ENCODE data around the gene MINDY2. TPM values are rescaled to one million over a fixed set of nuclear protein-coding genes. Genes with fewer than 3 reads are reported as not detected.

The MINDY2 gene
- total and polyA plus RNA-seq, 5 experiments from 2014 or later, result 8.5 to 11.5 (median 9.5) TPM

GRCh38 chr15:58741032-58741431 is 30.1 kb upstream of the MINDY2 start:
- Mint-ChIP-seq H3K4me3 (peak overlapping the region in 2 of 10 donors; percentile 1 to 10), H3K36me3 (peaks cover 0 to 4% (median 0%) of the 10 kb centered on the region in 3 donors), H3K27me3 (no peaks in the 10 kb centered on the region), H3K9me3 (no peaks in the 10 kb centered on the region), H3K27ac (peak overlapping the region in 1 of 10 donors; percentile 14), H3K4me1 (peaks cover 46 to 91% (median 82%) of the 10 kb centered on the region in 4 donors)
- POLR2A ChIA-PET, result no interaction called here
- DNase-seq (no peak), ATAC-seq (no peak)

GRCh38 chr15:58742022-58742813 is 28.9 kb upstream of the MINDY2 start:
- H3K27ac Mint-ChIP-seq, result peak overlapping the region in 2 of 10 donors; percentile 0 to 14
- H3K4me3 Mint-ChIP-seq, result peak overlapping the region in 4 of 10 donors; percentile 10 to 54 (median 18)
- no peak for ATAC-seq

GRCh38 chr15:58742819-58743502 is 28.1 kb upstream of the MINDY2 start:
- DNase-seq, result no peak
- Mint-ChIP-seq H3K4me1 (peaks cover 43 to 88% (median 76%) of the 10 kb centered on the region in 4 donors), H3K9me3 (no peaks in the 10 kb centered on the region), H3K27me3 (no peaks in the 10 kb centered on the region), H3K4me3 (peak overlapping the region in 6 of 10 donors; percentile 8 to 54 (median 21)), H3K36me3 (peaks cover 0 to 4% (median 0%) of the 10 kb centered on the region in 3 donors), H3K27ac (peak overlapping the region in 2 of 10 donors; percentile 23 to 47)
- ATAC-seq, result no peak
- POLR2A ChIA-PET, result interaction anchor here (0.7 kb wide), 1 partner anchor 226 kb away, joined by 3 read pairs; no protein-coding TSS in a partner anchor

More at GRCh38 chr15:58742022-58742813, 28.9 kb upstream of the MINDY2 start:
- no peaks in the 10 kb centered on the region for H3K9me3 Mint-ChIP-seq
- no peak for DNase-seq
- H3K27me3 Mint-ChIP-seq, result no peaks in the 10 kb centered on the region
- peaks cover 43 to 90% (median 77%) of the 10 kb centered on the region in 4 donors for H3K4me1 Mint-ChIP-seq
- H3K36me3 Mint-ChIP-seq, result peaks cover 0 to 4% (median 0%) of the 10 kb centered on the region in 3 donors
- POLR2A ChIA-PET, result interaction anchor here (0.8 kb wide), 1 partner anchor 28 kb away, joined by 5 read pairs; no protein-coding TSS in a partner anchor

DNA sequence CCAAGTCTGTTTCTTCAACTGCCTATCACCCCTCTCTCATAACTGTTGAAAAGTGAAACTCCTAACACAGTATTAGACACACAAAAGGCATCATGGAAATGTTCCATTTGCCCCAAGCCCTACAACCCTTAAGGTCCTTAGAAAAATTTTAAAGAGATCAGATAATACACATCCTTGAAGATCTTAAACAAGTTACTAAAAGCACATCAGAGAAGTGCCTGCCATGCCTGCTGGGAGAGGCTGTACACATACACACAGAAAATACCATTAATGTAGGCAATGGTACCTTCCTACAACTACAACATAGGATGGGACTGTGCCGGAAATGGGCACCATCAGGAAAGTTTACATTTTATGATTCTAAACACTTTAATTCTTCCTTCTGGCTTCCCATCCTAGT is 24.9 kb upstream of the MINDY2 start:
- DNase-seq (no peak), ATAC-seq (no peak)
- Mint-ChIP-seq H3K4me1 (peaks cover 36 to 78% (median 70%) of the 10 kb centered on the region in 4 donors), H3K36me3 (peaks cover 0 to 4% (median 0%) of the 10 kb centered on the region in 3 donors), H3K9me3 (no peaks in the 10 kb centered on the region), H3K27ac (peak overlapping the region in 1 of 10 donors; percentile 49), H3K27me3 (no peaks in the 10 kb centered on the region), H3K4me3 (peak overlapping the region in 6 of 10 donors; percentile 26 to 74 (median 60))
- POLR2A ChIA-PET, result interaction anchor here (0.7 kb wide), 1 partner anchor 24 kb away, joined by 3 read pairs; the partner anchor contains the start of gene MINDY2

DNA sequence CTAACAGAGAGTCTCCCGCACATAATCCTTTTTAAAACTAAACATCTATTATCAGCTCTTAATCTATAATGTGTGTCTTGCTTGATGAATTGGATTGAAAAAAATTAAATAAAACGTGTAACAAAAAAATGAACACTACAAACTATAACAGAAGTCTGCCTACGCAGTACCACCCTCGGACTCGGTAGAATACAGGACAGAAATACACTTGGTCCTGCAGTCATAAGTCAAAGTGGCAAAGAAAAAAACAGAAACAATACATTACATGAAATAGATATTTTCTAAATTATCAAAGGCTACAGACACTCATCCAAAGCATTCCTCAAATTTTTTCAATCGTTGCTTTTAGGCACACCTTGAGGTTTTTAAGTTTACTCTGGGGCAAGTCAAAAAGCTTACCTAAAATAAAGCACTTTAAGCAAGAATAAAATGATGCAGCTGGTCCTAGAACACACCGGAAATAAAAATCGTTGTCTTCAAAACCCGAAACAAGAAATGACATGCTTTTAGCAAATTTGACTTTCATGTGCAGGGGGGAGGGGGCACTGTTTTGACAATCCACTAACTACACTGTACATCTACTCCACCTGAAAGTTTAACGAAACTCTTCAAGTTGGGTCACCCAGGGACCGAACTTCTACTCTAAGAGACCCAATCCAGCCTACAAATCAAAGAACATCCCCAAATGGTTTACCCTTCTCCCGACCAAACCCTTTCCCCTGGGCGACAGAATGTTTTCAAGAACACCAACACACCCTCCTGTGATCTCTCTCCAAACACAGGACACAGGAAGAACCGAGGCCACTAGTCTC is 22.9 kb upstream of the MINDY2 start:
- ATAC-seq (peak in 1 of 2 donors; percentile 24), DNase-seq (peak in 8 of 10 donors; percentile 20 to 74 (median 49))
- Mint-ChIP-seq H3K27ac (peak overlapping the region; percentile 68 to 98 (median 93)), H3K27me3 (no peaks in the 10 kb centered on the region), H3K36me3 (peaks cover 0 to 4% (median 0%) of the 10 kb centered on the region in 3 donors), H3K4me1 (peaks cover 17 to 60% (median 49%) of the 10 kb centered on the region in 4 donors), H3K9me3 (no peaks in the 10 kb centered on the region), H3K4me3 (peak overlapping the region; percentile 94 to 99 (median 96))
- POLR2A ChIA-PET, result interaction anchor here (5.5 kb wide), 1 partner anchor 23 kb away, joined by 83 read pairs; the partner anchor contains the start of gene MINDY2

- H3K4me1 Mint-ChIP-seq, result peaks cover 15 to 53% (median 42%) of the 10 kb centered on the region in 4 donors
These were observed 22.1 kb upstream of the MINDY2 start for GRCh38 chr15:58748852-58749531.

DNA sequence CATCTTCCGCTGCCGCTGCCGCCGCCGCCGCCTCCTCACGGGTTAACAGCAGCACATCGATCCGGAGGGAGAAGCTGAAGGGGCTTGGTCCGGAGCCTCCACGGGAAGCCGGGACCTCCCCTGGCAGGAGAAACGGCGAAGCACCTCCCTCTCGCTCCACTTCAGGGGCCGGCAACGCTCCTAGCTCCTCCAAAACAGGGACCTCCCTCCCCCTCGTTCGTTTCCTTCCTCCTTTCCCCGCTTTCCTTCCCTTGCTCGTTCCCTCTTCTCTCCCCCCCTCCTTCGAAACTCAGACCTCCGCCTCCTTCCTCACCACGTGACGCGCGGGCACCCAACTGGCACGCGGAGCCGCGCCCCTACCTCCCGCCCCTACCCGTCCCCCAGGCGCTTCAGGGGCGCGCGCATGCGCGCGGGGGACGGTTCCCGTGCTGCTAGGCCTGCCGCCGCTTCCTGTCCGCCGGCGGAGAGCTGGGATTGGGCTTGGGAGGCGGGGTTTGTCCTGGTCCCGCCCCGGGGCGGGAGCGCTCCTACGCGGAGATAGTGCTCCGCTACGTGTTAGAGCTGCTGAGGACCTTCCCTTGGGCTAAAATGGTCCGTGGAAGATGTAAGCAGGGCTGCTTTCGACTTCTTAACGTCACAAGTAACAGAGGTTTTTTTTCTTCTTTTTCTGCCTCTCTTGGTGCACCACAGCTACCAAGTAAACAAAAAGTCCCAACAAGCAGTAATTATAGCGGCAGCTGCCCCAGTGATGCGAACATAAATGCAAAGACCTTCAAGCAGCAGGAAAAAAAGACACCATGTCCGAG is 21.4 kb upstream of the MINDY2 start, which contains the start of gene ADAM10:
TSS of gene ADAM10 (minus strand) at position 176 of the 806 bp plus-strand sequence. CDS start at position 3, 173 bp downstream.
- H3K4me1 Mint-ChIP-seq, result peaks cover 15 to 46% (median 38%) of the 10 kb centered on the region in 4 donors
- ATAC-seq (peak; percentile 89 to 90), DNase-seq (peak; percentile 90 to 99 (median 96))
- H3K36me3 Mint-ChIP-seq, result peaks cover 0 to 4% (median 0%) of the 10 kb centered on the region in 3 donors
- POLR2A ChIA-PET, result interaction anchor here (0.6 to 5.5 kb wide), 8 partner anchors 9 to 884 kb away, joined by 3 to 83 read pairs (median 3); partner anchors contain the start of gene MINDY2
- H3K9me3 Mint-ChIP-seq, result no peaks in the 10 kb centered on the region
- peak within 1 kb of the TSS; percentile 94 to 99 (median 96) for H3K4me3 Mint-ChIP-seq
- H3K27ac Mint-ChIP-seq, result peak within 1 kb of the TSS; percentile 68 to 98 (median 96)
- no peaks in the 10 kb centered on the region for H3K27me3 Mint-ChIP-seq

More at GRCh38 chr15:58748852-58749531, 22.1 kb upstream of the MINDY2 start:
- DNase-seq (peak in 9 of 10 donors; percentile 12 to 67 (median 37)), ATAC-seq (peak; percentile 23 to 33)
- Mint-ChIP-seq H3K36me3 (peaks cover 0 to 4% (median 0%) of the 10 kb centered on the region in 3 donors), H3K9me3 (no peaks in the 10 kb centered on the region), H3K27ac (peak overlapping the region; percentile 68 to 98 (median 96)), H3K4me3 (peak overlapping the region; percentile 94 to 99 (median 96)), H3K27me3 (no peaks in the 10 kb centered on the region)
- POLR2A ChIA-PET, result interaction anchor here (0.6 to 5.5 kb wide), 5 partner anchors 10 to 885 kb away, joined by 3 to 83 read pairs (median 3); partner anchors contain the start of gene MINDY2

GRCh38 chr15:58752716-58753115 is 18.4 kb upstream of the MINDY2 start:
- Mint-ChIP-seq H3K36me3 (no peaks in the 10 kb centered on the region), H3K27ac (no peak overlapping the region), H3K9me3 (no peaks in the 10 kb centered on the region), H3K27me3 (no peaks in the 10 kb centered on the region), H3K4me1 (peaks cover 10 to 22% (median 17%) of the 10 kb centered on the region in 4 donors), H3K4me3 (peak overlapping the region in 1 of 10 donors; percentile 45)
- no peak for DNase-seq
- POLR2A ChIA-PET, result interaction anchor here (5.5 kb wide), 1 partner anchor 19 kb away, joined by 83 read pairs; the partner anchor contains the start of gene MINDY2
- no peak for ATAC-seq

GRCh38 chr15:58755350-58755749 is 15.8 kb upstream of the MINDY2 start:
- POLR2A ChIA-PET, result interaction anchor here (0.5 kb wide), 1 partner anchor 135 kb away, joined by 4 read pairs; no protein-coding TSS in a partner anchor
- no peaks in the 10 kb centered on the region for H3K27me3 Mint-ChIP-seq
- H3K4me3 Mint-ChIP-seq, result no peak overlapping the region
- no peaks in the 10 kb centered on the region for H3K9me3 Mint-ChIP-seq
- DNase-seq, result no peak
- no peaks in the 10 kb centered on the region for H3K36me3 Mint-ChIP-seq
- no peak overlapping the region for H3K27ac Mint-ChIP-seq
- peaks cover 2 to 7% (median 4%) of the 10 kb centered on the region in 4 donors for H3K4me1 Mint-ChIP-seq
- no peak for ATAC-seq

DNA sequence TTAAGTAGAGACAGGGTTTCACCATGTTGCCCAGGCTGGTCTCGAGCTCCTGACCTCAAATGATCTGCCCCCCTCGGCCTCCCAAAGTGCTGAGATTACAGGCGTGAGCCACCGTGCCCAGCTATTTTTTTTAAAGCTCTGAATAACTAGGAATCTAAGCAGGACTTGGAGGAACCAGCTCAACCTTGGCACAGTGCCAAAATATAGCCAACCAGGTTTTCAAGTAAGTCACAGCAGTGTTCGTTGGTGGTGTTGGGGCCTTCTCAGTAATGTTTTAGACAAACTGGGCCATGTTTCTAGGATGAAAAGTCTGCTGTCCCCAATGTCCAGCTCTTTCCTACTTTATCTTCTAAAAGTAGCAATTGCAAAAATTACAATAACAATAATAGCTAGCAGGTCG is 15.1 kb upstream of the MINDY2 start:
- no peak for DNase-seq
- POLR2A ChIA-PET, result no interaction called here

More for the DNA sequence above, 15.1 kb upstream of the MINDY2 start:
- Mint-ChIP-seq H3K4me3 (no peak overlapping the region), H3K27ac (peak overlapping the region in 1 of 10 donors; percentile 11), H3K36me3 (no peaks in the 10 kb centered on the region), H3K9me3 (no peaks in the 10 kb centered on the region), H3K27me3 (no peaks in the 10 kb centered on the region), H3K4me1 (peaks cover 0 to 2% (median 0%) of the 10 kb centered on the region in 4 donors)
- ATAC-seq, result no peak

Measured in naive thymus-derived CD8-positive, alpha-beta T cell (primary cell).